GM13977 (cell line): ENCODE data around the gene MUC4.
"Not testable (repeated sequence)": the region's sequence is repeated elsewhere in the genome, so short reads cannot be mapped to it uniquely, and the experiment has no call there.

Source experiments
- DNase-seq: peaks from one replicate; pipeline ENCODE4 v3.0.0; 2012; ENCODE audit warnings: low spot score
- CTCF ChIP-seq: IDR thresholded peaks from 2 replicates; pipeline ENCODE4 v1.5.1; 2012; ENCODE audit warnings: mild to moderate bottlenecking, control low read depth; ENCODE audit not compliant: insufficient read depth; ENCODE audit errors: extremely low read depth, missing control alignments
- in situ Hi-C: fragments of 300-500 bp; cut with MboI; formaldehyde crosslinking; loops from one replicate; pipeline ENCODE4 v1.12.0; 2022; ENCODE audit warnings: low sequenced_read_pairs, low pct_unique_long_range_greater_than_20kb, mixed read lengths, inconsistent platforms; ENCODE audit not compliant: unreplicated experiment

MUC4 gene

GRCh38 chr3:195719514-195720254, 92.0 kb downstream of the MUC4 start:
- in situ Hi-C loops, DNase-seq: not testable (repeated sequence)

- in situ Hi-C loops: no loop called here
- no peak for TF ChIP-seq CTCF
- DNase-seq: no peak
These were observed 93.2 kb downstream of the MUC4 start for GRCh38 chr3:195718477-195718984.

- in situ Hi-C loops: no loop called here
- no peak for TF ChIP-seq CTCF
- DNase-seq: no peak
These were observed 93.8 kb downstream of the MUC4 start for GRCh38 chr3:195717852-195718476.

GRCh38 chr3:195717416-195717815, 94.3 kb downstream of the MUC4 start:
- DNase-seq: no peak
- in situ Hi-C loops: no loop called here
- TF ChIP-seq CTCF: no peak

GRCh38 chr3:195715583-195716266, 96.0 kb downstream of the MUC4 start:
- in situ Hi-C loops: no loop called here
- TF ChIP-seq CTCF: no peak
- DNase-seq: no peak

GRCh38 chr3:195715134-195715533, 96.6 kb downstream of the MUC4 start:
- DNase-seq: no peak
- no peak for TF ChIP-seq CTCF
- in situ Hi-C loops: no loop called here
